Hepatocyte (in vitro differentiated cells): Measurements from ENCODE around the gene UQCRFS1.

Experiments
- EZH2 ChIP-seq: fragments of 200-600 bp; sonication (generic); IDR thresholded peaks from 2 replicates; pipeline ENCODE4 v1.6.1; 2016; ENCODE audit warnings: antibody characterized with exemption, mild to moderate bottlenecking, borderline replicate concordance
- EZH2phosphoT487 ChIP-seq: fragments of 200-600 bp; sonication (generic); IDR thresholded peaks from one replicate; pipeline ENCODE4 v1.6.1; 2018; ENCODE audit warnings: antibody characterized with exemption, mild to moderate bottlenecking, low read depth, moderate library complexity; ENCODE audit not compliant: unreplicated experiment, severe bottlenecking
- TF ChIP-seq, protein P1 (sequence below): fragments of 200-600 bp; sonication (generic); IDR thresholded peaks from 2 replicates; pipeline ENCODE4 v1.5.1; 2016; ENCODE audit warnings: antibody characterized with exemption, mild to moderate bottlenecking; ENCODE audit not compliant: poor library complexity

DNA sequence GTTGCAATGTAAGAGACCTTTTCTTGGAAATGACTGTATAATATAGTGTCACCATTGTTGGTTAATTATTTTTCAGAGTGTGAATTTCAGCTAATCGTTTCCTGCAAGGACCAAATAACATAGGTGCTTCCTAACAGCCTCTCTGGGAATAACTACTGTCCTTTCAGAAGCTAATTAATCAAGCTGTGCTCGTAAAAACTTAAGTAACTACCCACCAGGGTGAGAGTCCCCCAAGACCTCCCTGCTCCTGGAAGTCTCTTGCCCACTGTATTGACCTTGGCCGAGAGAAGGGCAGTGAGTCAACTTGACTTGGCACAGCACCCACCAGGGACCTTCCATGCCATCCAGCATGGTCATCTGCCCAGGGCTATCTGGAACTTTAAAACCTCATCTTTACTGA, 50.3 kb downstream of the UQCRFS1 start:
- TF ChIP-seq EZH2phosphoT487 (no peak), EZH2 (no peak)
- TF ChIP-seq, protein P1, sequence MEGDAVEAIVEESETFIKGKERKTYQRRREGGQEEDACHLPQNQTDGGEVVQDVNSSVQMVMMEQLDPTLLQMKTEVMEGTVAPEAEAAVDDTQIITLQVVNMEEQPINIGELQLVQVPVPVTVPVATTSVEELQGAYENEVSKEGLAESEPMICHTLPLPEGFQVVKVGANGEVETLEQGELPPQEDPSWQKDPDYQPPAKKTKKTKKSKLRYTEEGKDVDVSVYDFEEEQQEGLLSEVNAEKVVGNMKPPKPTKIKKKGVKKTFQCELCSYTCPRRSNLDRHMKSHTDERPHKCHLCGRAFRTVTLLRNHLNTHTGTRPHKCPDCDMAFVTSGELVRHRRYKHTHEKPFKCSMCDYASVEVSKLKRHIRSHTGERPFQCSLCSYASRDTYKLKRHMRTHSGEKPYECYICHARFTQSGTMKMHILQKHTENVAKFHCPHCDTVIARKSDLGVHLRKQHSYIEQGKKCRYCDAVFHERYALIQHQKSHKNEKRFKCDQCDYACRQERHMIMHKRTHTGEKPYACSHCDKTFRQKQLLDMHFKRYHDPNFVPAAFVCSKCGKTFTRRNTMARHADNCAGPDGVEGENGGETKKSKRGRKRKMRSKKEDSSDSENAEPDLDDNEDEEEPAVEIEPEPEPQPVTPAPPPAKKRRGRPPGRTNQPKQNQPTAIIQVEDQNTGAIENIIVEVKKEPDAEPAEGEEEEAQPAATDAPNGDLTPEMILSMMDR = no peak
